DLD1 (cell line): Measurements from ENCODE around the gene TAF3.

Experiments used
- in situ Hi-C: cut with HindIII; loops from 2 replicates; pipeline ENCODE4 v1.10.0; 2017; ENCODE audit warnings: low sequenced_read_pairs

TAF3 gene

GRCh38 chr10:8043569-8044306, 225.4 kb downstream of the TAF3 start:
- in situ Hi-C loops, result no loop called here

GRCh38 chr10:8044331-8044907, 226.1 kb downstream of the TAF3 start:
- in situ Hi-C loops, result no loop called here

GRCh38 chr10:8044908-8045725, 226.8 kb downstream of the TAF3 start:
- in situ Hi-C loops, result no loop called here

- in situ Hi-C loops, result no loop called here
These were observed 227.6 kb downstream of the TAF3 start for GRCh38 chr10:8045726-8046494.

- in situ Hi-C loops, result no loop called here
These were observed 229.4 kb downstream of the TAF3 start for GRCh38 chr10:8047452-8048280.

GRCh38 chr10:8048281-8049008, 230.1 kb downstream of the TAF3 start:
- in situ Hi-C loops, result no loop called here

- in situ Hi-C loops, result no loop called here
These were observed 230.9 kb downstream of the TAF3 start for GRCh38 chr10:8049045-8049864.

GRCh38 chr10:8049865-8050555, 231.7 kb downstream of the TAF3 start:
- in situ Hi-C loops, result no loop called here

- in situ Hi-C loops, result no loop called here
These were observed 232.3 kb downstream of the TAF3 start for GRCh38 chr10:8050556-8051108.

GRCh38 chr10:8051109-8051821, 233.0 kb downstream of the TAF3 start:
- in situ Hi-C loops, result no loop called here

- in situ Hi-C loops, result no loop called here
These were observed 233.5 kb downstream of the TAF3 start for GRCh38 chr10:8051851-8052257.

GRCh38 chr10:8052341-8052955, 234.1 kb downstream of the TAF3 start:
- in situ Hi-C loops, result no loop called here

- in situ Hi-C loops, result no loop called here
These were observed 234.7 kb downstream of the TAF3 start for GRCh38 chr10:8052956-8053445.

- in situ Hi-C loops, result no loop called here
These were observed 235.3 kb downstream of the TAF3 start for GRCh38 chr10:8053446-8054243.

GRCh38 chr10:8054244-8054493, 235.9 kb downstream of the TAF3 start:
- in situ Hi-C loops, result no loop called here
